ENCODE measurements around the gene MTFP1. TPM values are rescaled to one million over a fixed set of nuclear protein-coding genes. Genes with fewer than 3 reads are reported as not detected.

MTFP1 gene
- total RNA-seq, 1 donor from 2014 or later = 21.1 TPM

GRCh38 chr22:30452861-30453260 is 27.3 kb downstream of the MTFP1 start:
- H3K27me3 ChIP-seq = no peaks in the 10 kb centered on the region
- no peak overlapping the region for H3K27ac ChIP-seq
- H3K9me3 ChIP-seq = no peaks in the 10 kb centered on the region
- intact Hi-C loops (cut with DNase I) = no loop called here
- no peak for TF ChIP-seq POLR2AphosphoS5 (IDR thresholded peaks at IDR 0.05; ENCODE audit: insufficient read depth in 1 of 2, low read depth in 1 of 2)
- TF ChIP-seq CTCF (IDR thresholded peaks at IDR 0.05) = no peak
- TF ChIP-seq POLR2A (IDR thresholded peaks at IDR 0.05) = no peak
- no peaks in the 10 kb centered on the region for H3K36me3 ChIP-seq
- H3K4me3 ChIP-seq = no peak overlapping the region
- DNase-seq (ENCODE audit: extremely low spot score in 2 of 2) = no peak
- no peaks in the 10 kb centered on the region for H3K4me1 ChIP-seq

- Histone ChIP-seq H3K36me3 (no peaks in the 10 kb centered on the region), H3K4me3 (no peak overlapping the region), H3K9me3 (no peaks in the 10 kb centered on the region), H3K27ac (no peak overlapping the region), H3K27me3 (no peaks in the 10 kb centered on the region), H3K4me1 (no peaks in the 10 kb centered on the region)
- no peak for DNase-seq (ENCODE audit: extremely low spot score in 2 of 2)
- intact Hi-C loops (cut with DNase I) = no loop called here
- TF ChIP-seq POLR2AphosphoS5 (IDR thresholded peaks at IDR 0.05; ENCODE audit: insufficient read depth in 1 of 2, low read depth in 1 of 2) = no peak
- TF ChIP-seq CTCF (IDR thresholded peaks at IDR 0.05) = no peak
- no peak for TF ChIP-seq POLR2A (IDR thresholded peaks at IDR 0.05)
Observed at GRCh38 chr22:30453731-30454510, 28.4 kb downstream of the MTFP1 start.

GRCh38 chr22:30455075-30455840 is 29.7 kb downstream of the MTFP1 start:
- Histone ChIP-seq H3K27ac (no peak overlapping the region), H3K27me3 (no peaks in the 10 kb centered on the region), H3K4me3 (no peak overlapping the region), H3K4me1 (no peaks in the 10 kb centered on the region), H3K36me3 (no peaks in the 10 kb centered on the region), H3K9me3 (no peaks in the 10 kb centered on the region)
- DNase-seq (ENCODE audit: extremely low spot score in 2 of 2) = no peak
- intact Hi-C loops (cut with DNase I) = no loop called here
- TF ChIP-seq POLR2A (IDR thresholded peaks at IDR 0.05) = no peak
- no peak for TF ChIP-seq CTCF (IDR thresholded peaks at IDR 0.05)
- TF ChIP-seq POLR2AphosphoS5 (IDR thresholded peaks at IDR 0.05; ENCODE audit: insufficient read depth in 1 of 2, low read depth in 1 of 2) = no peak

- Histone ChIP-seq H3K27me3 (no peaks in the 10 kb centered on the region), H3K4me3 (no peak overlapping the region), H3K9me3 (no peaks in the 10 kb centered on the region), H3K27ac (no peak overlapping the region), H3K36me3 (no peaks in the 10 kb centered on the region), H3K4me1 (no peaks in the 10 kb centered on the region)
- TF ChIP-seq POLR2AphosphoS5 (IDR thresholded peaks at IDR 0.05; ENCODE audit: insufficient read depth in 1 of 2, low read depth in 1 of 2) (no peak), POLR2A (IDR thresholded peaks at IDR 0.05) (no peak), CTCF (IDR thresholded peaks at IDR 0.05) (no peak)
- no peak for DNase-seq (ENCODE audit: extremely low spot score in 2 of 2)
- intact Hi-C loops (cut with DNase I) = no loop called here
Observed at GRCh38 chr22:30457981-30458380, 32.4 kb downstream of the MTFP1 start.
